Left kidney (tissue), 8 donors: ENCODE measurements around the gene BCCIP. TPM values are rescaled to one million over a fixed set of nuclear protein-coding genes. Genes with fewer than 3 reads are reported as not detected.

ENCODE experiments used
- DNase-seq: peaks from one replicate; pipeline ENCODE4 v3.0.0-alpha.2; 2013
- long read RNA-seq, 8 donors: transcript quantifications; one replicate each; lab custom pipeline, GENCODE V29; 2026
- polyA plus RNA-seq: library from polyadenylated mRNA; unstranded; fragments of 120-200 nt; gene quantifications from one replicate; pipeline ENCODE4 v1.2.1, GENCODE V29; 2013; ENCODE audit not compliant: insufficient read length

Gene BCCIP
- polyA plus RNA-seq, result 96.8 TPM
- long read RNA-seq, donor 1, transcript BCCIP-202 (7 exons, 2,337 nt), result major isoform, 12 of 85 reads
- long read RNA-seq, donor 1, transcript BCCIP-201 (7 exons, 1,236 nt), result minor isoform, 8 of 85 reads
- long read RNA-seq, donor 1, transcript BCCIP-203 (8 exons, 1,433 nt), result minor isoform, 10 of 85 reads
- long read RNA-seq, donor 1, partial matches to known transcripts, result 55 of 85 reads
- long read RNA-seq, donor 1, other reads (novel, unspliced or antisense), result 0 of 85 reads
- long read RNA-seq, donor 2, transcript BCCIP-203 (8 exons, 1,433 nt), result major isoform, 13 of 55 reads
- long read RNA-seq, donor 2, transcript BCCIP-202 (7 exons, 2,337 nt), result minor isoform, 10 of 55 reads
- long read RNA-seq, donor 2, partial matches to known transcripts, result 30 of 55 reads
- long read RNA-seq, donor 2, other reads (novel, unspliced or antisense), result 0 of 55 reads
- long read RNA-seq, donor 3, transcript BCCIP-202 (7 exons, 2,337 nt), result major isoform, 7 of 46 reads
- long read RNA-seq, donor 3, partial matches to known transcripts, result 33 of 46 reads
- long read RNA-seq, donor 3, other reads (novel, unspliced or antisense), result 0 of 46 reads
- long read RNA-seq, donor 4, partial matches to known transcripts, result 15 of 18 reads
- long read RNA-seq, donor 4, other reads (novel, unspliced or antisense), result 0 of 18 reads
- long read RNA-seq, donor 5, transcript BCCIP-203 (8 exons, 1,433 nt), result major isoform, 24 of 163 reads
- long read RNA-seq, donor 5, transcript BCCIP-201 (7 exons, 1,236 nt), result minor isoform, 19 of 163 reads
- long read RNA-seq, donor 5, transcript BCCIP-202 (7 exons, 2,337 nt), result minor isoform, 22 of 163 reads
- long read RNA-seq, donor 5, partial matches to known transcripts, result 98 of 163 reads
- long read RNA-seq, donor 5, other reads (novel, unspliced or antisense), result 0 of 163 reads
- long read RNA-seq, donor 6, transcript BCCIP-202 (7 exons, 2,337 nt), result minor isoform, 10 of 59 reads
- long read RNA-seq, donor 6, transcript BCCIP-203 (8 exons, 1,433 nt), result minor isoform, 5 of 59 reads
- long read RNA-seq, donor 6, transcript BCCIP-201 (7 exons, 1,236 nt), result major isoform, 11 of 59 reads
- long read RNA-seq, donor 6, partial matches to known transcripts, result 28 of 59 reads
- long read RNA-seq, donor 6, other reads (novel, unspliced or antisense), result 5 of 59 reads
- long read RNA-seq, donor 7, transcript BCCIP-202 (7 exons, 2,337 nt), result major isoform, 19 of 166 reads
- long read RNA-seq, donor 7, transcript BCCIP-201 (7 exons, 1,236 nt), result minor isoform, 9 of 166 reads
- long read RNA-seq, donor 7, transcript BCCIP-203 (8 exons, 1,433 nt), result minor isoform, 11 of 166 reads
- long read RNA-seq, donor 7, partial matches to known transcripts, result 122 of 166 reads
- long read RNA-seq, donor 7, other reads (novel, unspliced or antisense), result 5 of 166 reads
- long read RNA-seq, donor 8, transcript BCCIP-203 (8 exons, 1,433 nt), result major isoform, 6 of 18 reads
- long read RNA-seq, donor 8, partial matches to known transcripts, result 5 of 18 reads
- long read RNA-seq, donor 8, other reads (novel, unspliced or antisense), result 0 of 18 reads

DNA sequence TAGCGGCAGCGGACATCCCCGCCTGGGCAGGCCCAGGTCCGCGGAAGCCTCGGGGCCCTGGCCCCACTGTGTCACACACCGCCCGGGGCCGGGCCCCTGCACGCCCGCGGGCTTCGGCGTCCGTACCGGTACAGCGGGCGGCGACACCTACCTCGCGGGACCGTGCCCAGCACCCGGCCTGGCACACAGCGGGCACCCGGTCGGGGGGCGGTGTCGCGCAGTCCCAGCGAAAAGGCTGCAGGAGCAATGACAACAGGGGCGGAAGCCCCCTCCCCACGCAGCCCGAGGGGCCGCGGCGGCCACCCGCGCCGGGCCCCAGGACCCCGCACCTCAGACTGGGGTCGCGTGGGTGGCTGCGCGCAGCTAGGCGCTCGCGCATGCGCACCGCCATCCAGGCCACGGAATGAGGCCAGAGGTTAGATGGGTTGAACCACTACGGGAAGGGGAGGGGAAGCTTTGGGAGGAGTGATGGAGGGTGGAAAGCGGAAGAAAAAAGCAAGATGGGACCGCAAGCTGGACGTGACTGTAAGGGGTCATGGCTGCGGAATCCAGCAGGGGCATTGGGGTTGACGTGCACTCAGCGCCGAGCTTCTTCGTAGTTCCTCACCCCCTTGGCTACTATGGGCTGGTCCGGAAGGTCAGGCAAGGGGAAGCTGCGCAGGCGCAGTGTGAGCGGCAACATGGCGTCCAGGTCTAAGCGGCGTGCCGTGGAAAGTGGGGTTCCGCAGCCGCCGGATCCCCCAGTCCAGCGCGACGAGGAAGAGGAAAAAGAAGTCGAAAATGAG lies at the start of gene BCCIP, which contains the start of gene UROS:
BCCIP (plus strand) TSS at position 669 of the 785 bp plus-strand sequence; CDS start at position 681, 12 bp downstream.
UROS (minus strand) TSS at position 381 of the 785 bp plus-strand sequence. CDS start 6,759 bp downstream, outside the sequence.
- DNase-seq, result peak; percentile 88

DNA sequence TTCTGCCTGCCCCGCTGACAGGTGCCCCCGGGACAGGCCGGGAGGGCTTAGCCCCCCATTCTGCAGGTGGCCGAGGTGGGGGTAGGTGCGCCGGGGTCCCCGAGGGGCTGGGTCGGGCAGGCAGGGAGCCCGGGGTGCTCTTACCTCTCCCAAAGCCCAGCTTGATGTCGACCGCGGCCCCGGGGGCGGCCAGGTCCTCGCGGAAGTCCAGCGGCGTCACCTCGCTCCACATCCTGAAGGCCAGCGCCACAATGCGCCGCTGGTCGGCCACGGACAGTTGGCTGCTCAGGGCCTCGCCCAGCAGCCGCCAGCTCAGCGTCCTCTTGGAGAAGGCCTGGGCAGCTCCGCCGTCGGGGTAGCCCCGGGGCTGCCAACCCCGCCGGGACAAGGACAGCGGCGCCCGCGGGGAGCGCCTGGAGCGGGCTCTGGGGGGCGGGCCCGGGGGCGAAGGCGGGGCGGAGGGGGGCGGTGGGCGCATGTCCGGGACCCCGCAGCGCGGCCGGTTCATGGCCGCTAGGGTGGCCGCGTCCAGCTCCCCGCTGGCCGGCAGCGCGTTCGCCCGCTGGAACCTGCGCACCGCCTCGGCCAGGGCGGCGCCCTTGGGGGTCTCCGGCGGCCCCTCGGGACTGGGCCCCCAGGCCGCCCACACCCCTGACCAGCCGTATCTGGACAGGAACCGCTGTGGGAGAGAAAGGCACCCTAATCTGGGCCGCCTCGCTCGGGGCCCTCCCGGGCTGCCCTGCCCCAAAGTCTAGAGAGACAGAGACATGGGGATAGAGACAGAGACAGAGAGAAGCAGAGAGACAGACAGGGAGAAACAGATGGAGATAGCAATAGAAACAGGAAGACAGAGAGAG lies 49.4 kb upstream of the BCCIP start:
- no peak for DNase-seq

DNA sequence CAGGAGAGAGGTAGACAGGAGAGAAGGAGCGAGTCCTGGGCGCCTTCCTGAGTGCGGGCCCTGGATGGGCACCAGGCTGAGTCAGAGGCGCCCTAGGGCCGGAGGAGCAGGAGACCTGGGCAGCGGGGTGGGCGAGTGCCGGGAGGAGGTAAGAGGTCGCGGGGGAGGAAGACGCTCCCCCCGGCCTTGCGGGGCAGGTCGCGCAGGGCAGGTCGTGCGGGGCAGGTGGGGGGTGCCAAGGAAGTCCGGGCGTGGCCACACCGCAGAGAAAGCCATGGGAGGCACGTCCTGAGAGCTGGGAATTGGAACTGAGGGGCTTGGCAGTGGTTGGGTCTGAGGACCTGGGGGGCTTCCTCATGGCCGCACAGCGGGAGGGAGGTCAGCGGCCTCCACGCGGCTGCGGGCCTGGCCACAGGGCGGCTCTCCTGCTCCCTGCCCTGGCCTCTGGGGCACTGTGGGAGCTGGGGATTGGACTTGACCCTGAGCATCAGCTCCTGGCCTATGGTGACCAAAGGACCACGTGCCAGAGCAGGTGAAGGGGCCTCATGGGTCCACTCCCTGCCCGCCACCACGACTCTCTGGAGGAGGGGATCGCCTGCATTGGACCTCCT lies 48.7 kb upstream of the BCCIP start:
- DNase-seq, result no peak

DNA sequence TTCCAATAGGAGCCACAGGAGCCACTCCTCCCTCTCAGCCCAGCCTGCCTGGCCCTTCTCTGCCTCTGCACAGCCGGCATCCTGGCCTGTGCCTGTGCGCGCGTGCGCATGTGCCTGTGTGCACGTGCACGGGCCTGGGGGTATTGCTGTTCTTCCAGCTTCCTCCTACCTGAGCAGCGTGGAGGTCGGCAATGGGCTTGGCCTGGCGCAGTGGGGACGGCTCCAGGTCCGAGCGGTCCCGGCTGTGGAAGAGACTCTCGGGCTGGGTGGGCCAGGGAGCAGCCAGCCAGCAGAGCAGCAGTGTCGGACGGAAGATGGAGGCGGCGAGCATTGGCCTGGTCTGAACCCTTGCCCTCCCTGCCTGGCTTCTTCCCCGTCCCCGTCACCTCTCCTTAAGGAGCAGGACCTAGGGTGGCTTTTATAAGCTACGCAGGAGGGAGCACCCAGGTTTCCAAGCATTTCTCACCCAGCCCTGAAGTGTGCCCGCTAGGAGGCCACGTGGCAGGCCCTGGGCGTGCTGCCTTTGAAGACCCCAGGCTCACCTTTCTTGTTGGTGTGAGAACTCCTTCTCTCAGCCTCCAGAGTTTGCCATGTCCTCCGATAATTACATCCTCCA lies 47.7 kb upstream of the BCCIP start, which contains the start of gene MMP21:
MMP21 (minus strand) TSS at position 331 of the 616 bp plus-strand sequence; CDS start at position 331, 0 bp downstream.
- DNase-seq, result no peak

DNA sequence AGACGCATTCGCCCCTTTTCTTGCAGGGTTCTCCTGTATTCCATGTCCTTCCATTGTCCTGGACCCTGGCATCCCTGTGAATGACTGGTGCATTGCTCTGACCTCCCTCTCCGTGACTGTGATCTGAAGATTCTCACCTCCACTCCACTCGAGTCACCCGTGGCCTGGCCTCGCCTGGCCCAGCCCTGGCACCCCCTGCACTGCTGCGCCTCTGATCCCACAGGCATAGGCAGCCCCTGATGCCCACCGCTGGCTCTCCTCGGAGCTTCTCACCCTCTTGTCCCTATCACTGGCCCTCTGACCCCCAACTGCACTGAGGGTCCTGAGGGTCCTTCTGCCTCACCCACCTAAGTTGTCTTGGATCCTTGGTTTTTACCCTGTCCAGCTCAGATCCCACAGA lies 45.5 kb upstream of the BCCIP start:
- no peak for DNase-seq

DNA sequence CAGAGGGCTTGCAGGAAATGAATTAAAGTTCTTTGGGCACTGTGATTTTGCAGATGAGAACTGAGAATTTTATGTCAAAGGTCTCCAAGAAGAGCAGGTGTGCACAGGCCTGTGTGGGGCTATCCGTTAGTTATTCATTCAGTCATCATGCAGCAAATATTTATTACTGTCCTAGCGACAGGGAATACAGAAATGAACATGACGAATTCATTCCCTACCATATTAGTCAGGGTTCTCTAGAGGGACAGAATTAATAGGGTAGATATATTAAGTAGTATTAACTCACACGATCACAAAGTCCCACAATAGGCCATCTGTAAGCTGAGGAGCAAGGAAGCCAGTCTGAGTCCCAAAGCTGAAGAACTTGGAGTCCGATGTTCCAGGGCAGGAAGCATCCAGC lies 44.8 kb upstream of the BCCIP start:
- no peak for DNase-seq

DNA sequence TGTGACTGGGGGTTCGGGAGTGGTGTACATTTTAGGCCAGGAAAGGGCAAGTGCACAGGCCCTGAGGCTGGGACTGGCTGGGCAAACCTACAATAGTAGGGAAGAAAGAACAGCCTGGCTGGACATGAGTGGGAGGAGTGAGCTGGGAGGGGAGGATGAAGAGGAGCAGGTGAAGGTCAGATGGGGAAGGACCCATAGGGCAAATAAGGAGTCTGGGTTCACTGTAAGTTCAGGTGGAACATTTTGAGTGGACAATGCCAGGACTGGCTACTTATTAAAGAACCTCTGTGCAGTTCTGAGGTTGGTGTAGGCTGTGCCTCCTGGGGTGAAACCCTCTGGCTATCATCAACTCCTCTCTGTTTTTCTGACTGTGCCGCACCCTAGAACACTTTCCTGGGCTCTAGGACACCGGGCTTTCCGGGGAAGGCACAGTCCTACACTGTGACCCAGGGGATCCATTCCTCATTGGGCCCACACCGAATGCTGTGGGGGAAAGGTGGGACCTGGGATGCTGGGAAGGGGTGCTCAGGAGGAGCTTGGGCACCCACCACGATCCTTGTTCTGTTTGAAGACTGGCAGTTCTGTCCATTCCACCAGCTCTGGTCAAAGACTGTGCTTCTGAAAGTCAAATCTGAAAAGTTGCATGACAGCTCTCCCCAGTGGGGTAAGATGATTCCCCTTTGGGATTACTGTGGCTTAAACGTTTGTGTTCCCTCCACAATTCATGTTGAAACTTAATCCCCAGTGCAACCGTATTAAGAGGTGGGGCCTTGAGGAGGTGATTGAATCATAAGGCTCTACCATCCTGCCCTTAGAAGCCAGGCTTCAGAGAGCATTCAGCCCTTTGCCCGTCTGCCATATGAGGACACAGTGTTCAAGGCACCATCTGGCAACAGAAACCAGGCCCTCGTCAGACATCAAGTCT lies 43.7 kb upstream of the BCCIP start:
- no peak for DNase-seq

DNA sequence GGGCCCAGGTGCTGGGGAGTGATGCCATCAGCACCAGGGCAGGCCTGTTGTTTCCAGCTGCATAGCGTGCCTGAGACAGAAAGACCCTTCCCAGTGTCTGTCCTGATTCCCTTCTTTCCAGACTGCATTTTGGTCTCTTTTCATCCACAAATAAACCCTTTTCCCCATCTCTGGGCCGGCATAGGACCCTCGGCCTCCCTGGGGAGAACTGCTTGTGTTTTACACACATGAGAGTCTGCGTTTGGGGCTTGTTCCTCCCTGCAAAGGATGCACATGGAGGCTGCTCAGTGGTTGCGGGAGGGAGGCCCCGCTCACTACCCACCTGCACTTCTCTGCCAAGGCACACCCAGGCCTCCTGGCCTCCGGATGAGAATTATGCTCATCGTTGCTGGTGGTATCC lies 42.0 kb upstream of the BCCIP start:
- no peak for DNase-seq

DNA sequence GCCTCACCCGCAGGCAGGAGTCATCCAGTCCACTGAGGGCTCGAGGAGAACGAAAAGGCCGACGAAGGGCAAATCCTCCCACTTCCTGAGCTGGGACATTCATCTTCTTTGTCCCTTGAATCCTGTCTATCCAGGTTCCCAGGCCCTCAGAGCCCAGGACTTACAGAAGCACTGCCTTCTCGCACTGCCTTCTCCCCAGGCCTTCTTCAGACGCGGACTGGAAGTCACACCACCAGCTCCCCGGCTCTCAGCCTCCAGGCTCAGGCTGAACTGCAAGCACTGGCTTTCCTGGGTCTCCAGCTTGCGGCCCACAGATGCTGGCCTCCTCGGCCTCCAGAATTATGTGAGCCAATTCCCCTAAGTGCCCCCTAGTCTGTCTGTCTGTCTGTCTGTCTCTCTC lies 41.3 kb upstream of the BCCIP start:
- DNase-seq, result no peak

DNA sequence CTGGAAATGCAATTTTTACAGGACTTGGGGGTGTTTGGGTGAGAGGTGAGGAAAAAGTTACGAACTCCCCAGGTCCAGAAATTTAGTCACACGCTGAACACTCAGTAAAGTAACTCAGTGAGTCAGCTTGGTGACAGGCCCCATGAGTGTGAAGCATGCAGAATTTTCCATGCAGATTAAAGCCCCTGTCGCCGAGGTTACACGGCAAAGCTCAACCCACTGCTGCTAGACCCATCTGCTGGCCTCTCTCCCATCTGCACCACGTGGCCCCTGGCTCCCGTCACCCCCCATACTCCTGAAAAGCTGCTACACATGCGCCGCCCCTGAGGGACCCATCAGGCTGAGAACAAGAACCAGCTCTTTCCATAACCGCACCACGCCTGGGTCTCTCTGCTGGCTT lies 40.7 kb upstream of the BCCIP start:
- DNase-seq, result no peak

DNA sequence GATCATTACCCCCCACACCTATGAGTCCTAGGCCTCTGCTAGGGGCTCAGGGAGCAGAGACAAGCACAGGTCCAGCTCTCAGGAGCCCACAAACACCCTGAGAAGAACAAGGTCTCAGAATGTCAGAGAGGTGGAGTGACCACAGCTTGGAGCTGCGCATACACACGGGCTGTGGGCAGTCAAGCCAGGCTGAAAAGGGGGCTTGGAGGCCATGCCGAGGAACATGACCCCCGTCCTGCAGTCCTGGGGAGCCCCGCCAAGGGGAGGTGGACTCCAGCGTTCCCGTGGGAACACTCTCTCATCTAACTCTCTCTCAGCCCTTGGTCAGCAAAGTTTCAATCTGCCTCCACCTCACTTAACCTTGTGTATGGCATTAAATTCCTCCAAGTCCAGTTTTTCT lies 39.9 kb upstream of the BCCIP start:
- DNase-seq, result no peak

DNA sequence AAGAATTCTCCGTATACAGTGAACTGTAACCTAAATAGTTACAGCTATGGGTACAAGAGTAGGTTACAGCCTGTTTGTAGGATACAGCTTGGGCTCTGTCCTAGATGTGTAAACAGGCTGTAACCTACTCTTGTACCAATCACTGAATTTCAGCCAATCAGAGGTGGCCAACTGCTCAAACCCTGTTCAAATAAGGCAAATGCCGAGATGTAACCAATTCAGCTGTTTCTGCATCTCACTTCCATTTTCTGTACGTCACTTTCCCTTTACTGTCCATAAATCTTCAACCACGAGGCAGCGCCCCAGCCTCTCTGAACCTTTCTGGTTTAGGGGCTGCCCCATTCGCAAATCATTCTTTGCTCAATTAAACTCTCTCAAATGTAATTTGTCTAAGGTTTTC lies 39.4 kb upstream of the BCCIP start:
- no peak for DNase-seq

DNA sequence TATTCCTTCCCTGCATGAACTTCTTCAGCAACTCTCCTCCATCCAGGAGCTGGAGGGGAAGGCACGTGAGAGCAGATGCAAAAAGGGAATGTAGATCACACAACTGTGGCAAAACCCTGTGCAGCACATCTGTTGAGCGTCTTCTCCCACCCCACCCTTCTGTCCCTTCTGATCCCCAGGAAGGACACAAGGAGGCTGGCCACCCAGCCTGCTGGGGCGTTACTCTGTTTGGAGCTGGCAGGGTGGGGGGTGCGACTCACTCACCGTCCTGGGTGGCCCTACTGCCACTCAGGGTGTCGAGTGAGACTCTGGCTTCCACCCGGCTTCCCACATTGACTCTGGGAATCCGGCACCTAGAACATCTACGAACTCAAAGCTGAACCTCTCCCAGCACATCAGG lies 37.6 kb upstream of the BCCIP start:
- no peak for DNase-seq

DNA sequence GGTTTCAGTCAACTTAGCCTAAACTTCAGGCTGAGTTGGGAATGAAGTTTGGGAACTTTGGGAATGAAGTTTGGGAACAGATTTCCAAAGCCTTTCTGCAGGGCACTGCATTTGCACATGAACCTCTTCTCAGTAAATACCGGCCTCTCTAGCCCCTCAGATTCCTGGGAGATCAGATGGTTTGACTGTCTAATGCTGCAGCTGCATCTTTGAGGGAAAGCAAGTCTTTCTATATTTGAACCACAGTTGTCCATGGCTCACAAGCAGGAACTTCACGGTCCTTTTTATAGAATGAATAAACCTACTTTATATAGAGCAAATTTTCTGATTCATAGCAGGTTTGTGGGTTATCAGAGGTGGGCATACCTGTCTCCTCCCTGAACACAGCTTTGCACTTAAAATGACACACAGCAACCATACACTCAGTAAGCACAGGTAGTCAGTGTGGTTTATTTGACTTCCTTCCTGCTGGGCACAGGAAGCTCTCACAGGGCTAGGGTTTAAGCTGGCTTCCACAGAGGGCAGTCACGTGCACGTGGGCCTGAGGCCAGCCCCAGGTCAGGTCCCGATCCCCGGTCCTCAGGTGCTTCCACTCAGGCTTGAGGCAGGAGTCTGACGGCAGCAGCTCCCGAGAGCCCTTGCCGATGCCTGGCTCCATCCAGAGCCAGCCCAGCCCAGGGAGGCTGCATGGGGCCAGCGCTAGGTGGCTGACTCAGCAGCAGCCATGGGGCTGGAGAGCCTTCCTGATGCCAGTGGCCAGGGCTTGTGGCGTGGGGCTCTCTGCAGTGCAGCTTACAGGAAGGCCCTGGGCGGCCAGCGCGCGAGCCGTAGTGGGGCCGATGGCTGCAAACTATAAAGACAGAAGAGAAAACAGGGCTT lies 35.0 kb upstream of the BCCIP start:
- no peak for DNase-seq

DNA sequence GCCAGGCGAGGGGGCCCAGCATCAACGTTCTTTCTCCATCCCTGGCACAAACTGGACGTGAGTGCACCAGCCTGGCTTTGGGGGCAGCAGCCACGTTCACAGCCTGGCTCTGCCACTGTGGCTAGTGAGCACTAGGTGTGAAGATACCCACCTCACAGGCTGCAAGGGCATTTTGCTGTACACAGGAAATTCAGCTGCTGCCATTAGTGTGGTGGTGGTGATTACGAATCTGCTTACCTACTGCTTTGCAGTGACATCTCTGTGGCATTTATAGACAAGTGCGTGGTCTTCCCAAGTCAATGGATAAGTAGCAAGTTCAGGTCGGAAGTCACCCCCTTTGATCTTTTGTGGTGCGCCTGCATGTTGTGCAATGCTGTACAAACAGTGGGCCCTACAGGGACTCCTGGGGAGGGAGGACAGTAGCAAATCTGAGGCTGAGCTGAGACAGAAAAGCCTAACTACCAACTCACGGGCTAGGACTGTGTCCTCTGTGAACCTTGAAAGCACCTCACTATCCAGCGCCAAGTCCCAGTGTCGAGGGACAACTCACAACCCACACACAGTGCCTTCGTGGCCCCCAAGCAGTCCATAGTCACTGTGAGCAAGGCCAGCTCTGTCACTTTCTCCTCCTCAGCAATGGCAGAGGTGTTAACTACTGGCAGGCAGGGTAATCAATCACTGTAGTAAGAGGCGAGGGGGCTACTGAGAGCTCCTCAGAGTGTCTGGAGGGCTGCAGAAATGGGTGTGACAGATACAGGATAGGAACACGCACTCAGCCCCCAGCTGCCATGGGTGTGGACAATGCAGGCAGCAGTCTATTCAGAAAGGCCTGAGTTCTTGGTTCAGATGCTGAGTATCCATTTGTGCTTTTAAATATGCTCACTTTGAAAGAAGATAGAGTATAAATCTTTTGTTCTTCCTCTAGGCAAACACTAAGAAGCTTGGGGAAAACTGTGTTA lies 30.7 kb upstream of the BCCIP start:
- no peak for DNase-seq
